Measurements from ENCODE around the gene LPAR3.

LPAR3 gene

DNA sequence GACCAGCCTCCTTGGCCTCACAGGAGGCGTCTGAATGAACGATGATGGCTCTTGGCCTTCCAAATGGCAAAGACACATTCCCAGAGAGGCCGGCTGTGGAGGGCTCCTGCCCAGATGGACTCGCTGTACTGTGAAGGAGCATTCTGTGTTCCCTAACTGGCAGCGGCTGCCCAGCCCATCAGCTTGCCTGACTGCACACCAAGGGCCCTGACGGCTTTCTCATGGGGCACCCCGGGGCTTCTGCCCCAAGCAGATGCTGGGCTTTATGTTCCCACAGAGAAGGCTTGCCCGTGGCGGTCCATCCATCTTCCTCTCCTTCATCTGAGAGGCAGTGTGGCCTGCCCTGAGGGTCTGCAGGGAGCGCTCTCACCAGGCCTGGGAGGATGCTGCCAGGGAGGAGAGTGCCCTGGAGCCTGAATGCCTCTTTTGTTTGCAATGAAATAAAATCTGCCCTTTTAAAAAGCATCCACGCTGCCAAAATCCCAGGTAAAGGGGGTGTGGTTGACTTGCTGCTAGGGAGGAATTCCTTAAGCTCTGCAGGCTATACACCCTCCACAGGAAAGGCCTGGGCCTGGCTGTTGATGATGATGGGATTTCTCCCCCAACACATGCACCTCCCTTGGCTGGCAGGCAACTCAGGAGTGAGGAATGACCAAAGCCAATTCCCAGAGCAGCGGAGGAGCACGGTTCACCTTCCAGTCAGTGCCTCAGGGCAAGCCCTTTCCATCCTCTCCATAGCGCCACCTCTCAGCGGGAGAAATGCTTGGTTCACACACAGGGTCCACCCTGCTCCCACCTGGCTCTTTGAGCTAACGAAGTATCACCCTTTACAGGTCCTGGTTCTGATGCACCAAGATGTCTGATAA, 118.1 kb downstream of the LPAR3 start:
- no peak for DNase-seq (ENCODE audit: low spot score)

- no peak for DNase-seq (ENCODE audit: low spot score)
These were observed 119.0 kb downstream of the LPAR3 start for GRCh38 chr1:84773933-84774497.

GRCh38 chr1:84773195-84773594, 119.8 kb downstream of the LPAR3 start:
- DNase-seq (ENCODE audit: low spot score) = no peak

DNA sequence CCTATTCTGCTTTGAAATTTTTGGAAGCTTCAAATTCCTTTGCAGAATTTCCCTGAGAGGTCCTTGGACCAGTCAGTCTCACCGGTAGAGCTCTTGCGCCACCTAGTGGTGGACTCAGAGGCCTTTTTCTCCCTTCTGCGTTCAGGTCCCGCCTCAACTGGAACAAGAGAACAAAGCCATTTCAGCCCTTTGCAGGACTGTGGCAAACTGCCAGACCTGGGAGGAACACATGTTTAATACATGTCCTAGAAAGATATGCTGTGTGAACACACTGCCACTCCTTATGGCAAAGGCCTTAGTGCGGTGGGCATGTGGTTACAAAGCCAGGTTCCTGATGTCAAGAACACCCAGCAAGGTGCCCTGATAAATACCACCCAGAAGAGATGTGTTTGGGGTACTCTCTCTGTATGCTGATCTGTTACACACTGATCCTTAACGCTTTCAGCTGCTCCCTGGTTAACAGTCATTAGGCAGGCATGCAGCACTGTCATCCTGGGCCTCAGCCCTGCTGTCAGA, 120.5 kb downstream of the LPAR3 start:
- DNase-seq (ENCODE audit: low spot score) = peak; percentile 79

DNA sequence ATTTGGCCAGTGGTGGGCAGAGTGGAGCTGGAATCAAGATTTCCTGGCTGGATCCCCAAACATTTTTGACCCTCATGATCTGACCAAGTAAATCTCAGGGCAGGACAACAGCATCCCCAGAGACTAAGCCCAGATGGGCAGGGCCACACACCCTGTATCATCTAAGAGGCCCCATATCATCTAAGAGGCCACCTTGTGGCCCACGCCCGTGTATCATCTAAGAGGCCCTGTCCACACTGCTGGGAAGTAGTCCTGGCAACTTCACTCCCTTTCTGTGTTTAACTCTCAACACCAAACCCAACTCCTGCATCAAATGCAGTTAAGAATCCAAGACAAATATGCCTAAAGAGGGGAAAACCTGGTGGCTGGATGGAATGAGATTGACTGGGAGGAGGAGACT, 121.1 kb downstream of the LPAR3 start:
- DNase-seq (ENCODE audit: low spot score) = no peak

- DNase-seq (ENCODE audit: low spot score) = no peak
These were observed 122.5 kb downstream of the LPAR3 start for GRCh38 chr1:84770481-84770880.

DNA sequence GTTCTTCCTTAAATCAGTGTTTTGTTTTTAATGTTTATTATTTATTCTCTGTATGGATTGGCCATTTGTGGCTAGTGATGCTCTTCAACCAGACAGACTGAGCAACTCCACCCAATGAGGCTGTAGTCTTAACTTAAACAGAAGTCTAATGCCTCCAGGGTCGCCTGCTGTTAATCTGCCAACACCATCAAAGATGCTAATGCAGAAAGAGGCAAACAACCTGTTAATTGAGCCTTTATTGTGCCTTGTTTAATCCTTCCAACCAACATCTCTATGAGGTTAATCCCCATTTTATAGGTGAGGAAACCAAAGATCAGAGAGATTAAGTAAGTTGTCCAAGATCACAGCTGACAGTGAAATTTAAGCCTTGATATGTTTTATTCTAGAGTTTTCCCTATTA, 123.4 kb downstream of the LPAR3 start:
- no peak for DNase-seq (ENCODE audit: low spot score)

- no peak for DNase-seq (ENCODE audit: low spot score)
These were observed 124.4 kb downstream of the LPAR3 start for GRCh38 chr1:84768634-84769033.

DNA sequence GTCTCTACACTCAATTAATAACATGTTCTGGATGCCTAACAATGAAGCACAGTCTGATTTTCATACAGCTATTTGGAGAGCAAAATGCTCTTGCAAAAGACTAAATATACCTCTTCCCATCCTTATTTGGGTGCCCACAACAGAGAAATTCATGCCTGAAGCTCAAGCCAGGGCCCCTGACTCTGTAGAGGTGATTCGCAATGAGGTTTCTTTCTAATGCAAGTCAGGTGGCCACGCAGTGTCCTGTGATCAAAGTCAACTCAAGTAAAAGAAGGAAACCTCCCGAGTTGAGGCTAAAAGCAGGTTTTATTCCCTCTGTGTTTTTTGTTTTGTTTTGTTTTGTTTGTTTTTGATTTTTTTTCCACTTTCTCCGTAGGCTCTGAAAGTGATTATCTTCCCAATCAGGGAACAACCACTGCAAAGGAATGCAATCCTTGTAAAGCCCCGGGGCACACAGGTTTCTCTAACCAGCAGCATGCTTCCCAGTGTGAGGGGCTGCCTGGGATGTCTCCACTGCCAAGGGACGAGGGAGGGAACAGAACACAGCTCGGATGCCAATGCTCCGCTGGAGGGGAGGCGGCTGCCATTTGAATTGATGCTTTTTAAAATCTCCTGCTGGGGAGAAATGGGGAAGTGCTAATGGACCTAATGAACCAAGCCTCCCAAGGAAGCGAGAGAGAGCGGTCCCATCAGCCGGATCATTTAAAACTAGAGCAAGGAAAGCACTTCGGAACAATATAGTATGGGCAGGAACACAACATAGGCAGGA, 128.9 kb downstream of the LPAR3 start:
- DNase-seq (ENCODE audit: low spot score) = no peak

GRCh38 chr1:84762664-84763063, 130.3 kb downstream of the LPAR3 start:
- DNase-seq (ENCODE audit: low spot score) = no peak

Data from left forelimb (tissue), 1 donor.